ENCODE measurements around the gene DCST2. TPM values are rescaled to one million over a fixed set of nuclear protein-coding genes. Genes with fewer than 3 reads are reported as not detected.

The DCST2 gene
- polyA plus RNA-seq, 1 of the 3 experiments (the other 2 are of a cell fraction): 0.76 TPM

DNA sequence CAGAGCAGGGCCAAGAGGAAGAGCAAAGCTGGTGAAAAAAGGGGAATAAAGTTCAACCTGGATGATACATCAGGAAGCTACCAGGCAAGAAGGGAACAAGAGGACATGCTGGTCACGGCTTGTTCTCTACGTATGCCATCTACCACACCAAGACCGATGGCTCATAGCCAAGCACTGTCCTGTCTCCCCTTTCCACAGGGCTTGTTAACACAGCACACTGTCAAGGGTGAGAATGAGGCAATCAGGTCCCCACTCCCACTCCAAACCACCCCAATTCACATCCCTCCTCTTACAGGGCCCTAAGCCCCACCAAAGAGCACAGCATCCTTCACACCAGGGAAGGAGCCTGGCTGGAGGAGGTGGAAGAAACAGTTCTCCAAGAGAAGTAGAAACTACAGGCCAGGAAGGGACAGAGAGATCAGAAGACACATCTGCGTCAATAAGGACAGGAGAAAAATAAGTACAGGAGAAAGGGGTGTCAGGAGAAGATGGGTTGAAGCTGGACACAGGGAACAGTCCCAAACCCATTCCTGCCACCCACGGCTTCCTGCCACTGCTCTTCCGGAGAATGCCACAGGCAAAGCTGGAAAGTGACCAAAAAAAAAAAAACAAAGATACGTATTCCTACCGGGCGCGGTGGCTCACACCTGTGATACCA is 62.1 kb downstream of the DCST2 start:
- Histone ChIP-seq H2AFZ (ENCODE audit: low read depth) (no peak overlapping the region), H3K4me1 (ENCODE audit: control insufficient read depth in 1 of 2, insufficient read depth in 2 of 2, low read depth in 1 of 2, low read length in 1 of 2) (peaks cover 18 to 65% of the 10 kb centered on the region in 2 experiments), H4K20me1 (ENCODE audit: insufficient read depth) (peaks cover 27% of the 10 kb centered on the region), H3K27ac (ENCODE audit: low read depth in 2 of 2, low read length in 1 of 2) (peak overlapping the region; percentile 97 to 99), H3K27me3 (ENCODE audit: insufficient read depth) (no peaks in the 10 kb centered on the region), H3K9me2 (no peaks in the 10 kb centered on the region), H3K9me3 (no peaks in the 10 kb centered on the region), H3K4me2 (peak overlapping the region; percentile 98), H3K9ac (peak overlapping the region; percentile 88), H3F3A (replicated peaks; ENCODE audit: insufficient read depth) (peaks cover 39% of the 10 kb centered on the region), H3K4me3 (ENCODE audit: low read depth in 2 of 2, low read length in 1 of 2) (peak overlapping the region; percentile 4 to 90), H3K79me2 (ENCODE audit: insufficient read depth) (peaks cover 70% of the 10 kb centered on the region), H3K36me3 (replicated peaks in 1 of 2; ENCODE audit: control insufficient read depth in 1 of 2, insufficient read depth in 2 of 2, low read length in 1 of 2) (peaks cover 18 to 20% of the 10 kb centered on the region in 2 experiments)
- TF ChIP-seq FOXM1 (IDR thresholded peaks at IDR 0.05; ENCODE audit: low read depth) (no peak), ELF1 (IDR thresholded peaks at IDR 0.05) (no peak), GATA2 (CRISPR knock-in tag; IDR thresholded peaks at IDR 0.05) (no peak), RCOR1 (IDR thresholded peaks at IDR 0.05; ENCODE audit: low read length) (no peak), TCF12 (IDR thresholded peaks at IDR 0.05) (no peak), REST (IDR thresholded peaks at IDR 0.05; ENCODE audit: low read depth, low read length) (no peak), SMC3 (IDR thresholded peaks at IDR 0.05; ENCODE audit: low read depth, low read length) (no peak), SIN3A (IDR thresholded peaks at IDR 0.05; ENCODE audit: borderline replicate concordance, low read depth, low read length) (no peak)
- TF ChIP-seq, protein P1, sequence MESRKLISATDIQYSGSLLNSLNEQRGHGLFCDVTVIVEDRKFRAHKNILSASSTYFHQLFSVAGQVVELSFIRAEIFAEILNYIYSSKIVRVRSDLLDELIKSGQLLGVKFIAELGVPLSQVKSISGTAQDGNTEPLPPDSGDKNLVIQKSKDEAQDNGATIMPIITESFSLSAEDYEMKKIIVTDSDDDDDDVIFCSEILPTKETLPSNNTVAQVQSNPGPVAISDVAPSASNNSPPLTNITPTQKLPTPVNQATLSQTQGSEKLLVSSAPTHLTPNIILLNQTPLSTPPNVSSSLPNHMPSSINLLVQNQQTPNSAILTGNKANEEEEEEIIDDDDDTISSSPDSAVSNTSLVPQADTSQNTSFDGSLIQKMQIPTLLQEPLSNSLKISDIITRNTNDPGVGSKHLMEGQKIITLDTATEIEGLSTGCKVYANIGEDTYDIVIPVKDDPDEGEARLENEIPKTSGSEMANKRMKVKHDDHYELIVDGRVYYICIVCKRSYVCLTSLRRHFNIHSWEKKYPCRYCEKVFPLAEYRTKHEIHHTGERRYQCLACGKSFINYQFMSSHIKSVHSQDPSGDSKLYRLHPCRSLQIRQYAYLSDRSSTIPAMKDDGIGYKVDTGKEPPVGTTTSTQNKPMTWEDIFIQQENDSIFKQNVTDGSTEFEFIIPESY (IDR thresholded peaks at IDR 0.05; ENCODE audit: borderline replicate concordance, low read depth): no peak
- TF ChIP-seq, protein P2, sequence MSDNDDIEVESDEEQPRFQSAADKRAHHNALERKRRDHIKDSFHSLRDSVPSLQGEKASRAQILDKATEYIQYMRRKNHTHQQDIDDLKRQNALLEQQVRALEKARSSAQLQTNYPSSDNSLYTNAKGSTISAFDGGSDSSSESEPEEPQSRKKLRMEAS (IDR thresholded peaks at IDR 0.05; ENCODE audit: low read depth): no peak
- DNase-seq: no peak
- ChIA-PET POLR2A (interaction anchor here (1.2 to 3.7 kb wide), 7 partner anchors 8 to 30 kb away, joined by 7 to 25 read pairs (median 15); partner anchors contain the start of genes FLAD1, PBXIP1 and PYGO2), CTCF (interaction anchor here (1.0 to 37.5 kb wide), 9 partner anchors 11 to 196 kb away, joined by 3 to 640 read pairs (median 7); partner anchors contain the start of genes FLAD1, LENEP, PYGO2 and ZBTB7B)
- WGBS (ENCODE audit: low lambda C conversion rate): 57% methylated on average over 10 of the region's 10 CpGs
